HUES64 (cell line): ENCODE measurements around the gene C1orf198.

ENCODE experiments used
- H3K27ac ChIP-seq: 2 replicates; pipeline ENCODE4 v1.7.0; 2013; ENCODE audit warnings: low read depth, low read length, inconsistent platforms
- H3K27me3 ChIP-seq: 2 replicates; pipeline ENCODE4 v1.6.1; 2013; ENCODE audit warnings: mild to moderate bottlenecking, low read length; ENCODE audit not compliant: insufficient read depth
- H3K36me3 ChIP-seq: 2 replicates; pipeline ENCODE4 v1.6.1; 2013; ENCODE audit warnings: mild to moderate bottlenecking, low read length; ENCODE audit not compliant: insufficient read depth
- H3K4me1 ChIP-seq: 2 replicates; pipeline ENCODE4 v1.6.1; 2013; ENCODE audit warnings: mild to moderate bottlenecking, low read length, moderate library complexity; ENCODE audit not compliant: insufficient read depth
- H3K4me3 ChIP-seq: 2 replicates; pipeline ENCODE4 v1.5.1; 2013; ENCODE audit warnings: mild to moderate bottlenecking, low read length, moderate library complexity
- H3K9ac ChIP-seq: 2 replicates; pipeline ENCODE4 v1.6.1; 2013; ENCODE audit warnings: mild to moderate bottlenecking, low read depth, low read length
- H3K9me3 ChIP-seq: 2 replicates; pipeline ENCODE4 v1.6.1; 2013; ENCODE audit warnings: low read depth, low read length; ENCODE audit not compliant: insufficient read depth
- WGBS: fragments of 150-250, 120-280 bp; methylation state at CpG from one replicate; pipeline ENCODE4 v1.1.7; 2013; ENCODE audit warnings: missing lambda C conversion rate; 5-methylcytosine and 5-hydroxymethylcytosine counted together

C1orf198 gene

DNA sequence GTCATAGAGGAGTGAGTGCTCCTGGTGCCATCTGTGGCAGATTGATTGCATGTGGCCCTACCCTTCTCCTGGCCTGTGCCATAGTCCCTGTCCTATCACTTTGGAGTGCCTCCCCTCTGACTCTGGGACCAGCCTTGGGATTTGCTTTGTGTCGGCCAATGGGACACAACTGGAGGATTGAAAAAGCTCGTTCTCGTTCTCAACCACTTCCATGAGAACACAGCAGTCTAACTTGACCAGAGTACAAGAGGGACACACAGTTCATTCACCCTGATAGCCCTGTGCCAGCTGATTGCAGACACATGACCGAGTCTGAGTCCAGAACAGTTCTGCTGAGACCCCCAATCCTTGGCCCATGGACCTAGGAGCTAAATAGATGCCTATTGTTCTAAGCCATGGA is 47.8 kb downstream of the C1orf198 start:
- 91% methylated on average over 4 of the region's 4 CpGs for WGBS
- Histone ChIP-seq H3K9ac (no peak overlapping the region), H3K4me1 (no peaks in the 10 kb centered on the region), H3K27me3 (no peaks in the 10 kb centered on the region), H3K9me3 (no peaks in the 10 kb centered on the region), H3K27ac (no peak overlapping the region), H3K4me3 (no peak overlapping the region), H3K36me3 (no peaks in the 10 kb centered on the region)

GRCh38 chr1:230819976-230820375 is 48.3 kb downstream of the C1orf198 start:
- Histone ChIP-seq H3K9ac (no peak overlapping the region), H3K4me3 (no peak overlapping the region), H3K36me3 (no peaks in the 10 kb centered on the region), H3K27ac (no peak overlapping the region), H3K27me3 (no peaks in the 10 kb centered on the region), H3K9me3 (no peaks in the 10 kb centered on the region), H3K4me1 (no peaks in the 10 kb centered on the region)
- 93% methylated on average over 4 of the region's 4 CpGs for WGBS

DNA sequence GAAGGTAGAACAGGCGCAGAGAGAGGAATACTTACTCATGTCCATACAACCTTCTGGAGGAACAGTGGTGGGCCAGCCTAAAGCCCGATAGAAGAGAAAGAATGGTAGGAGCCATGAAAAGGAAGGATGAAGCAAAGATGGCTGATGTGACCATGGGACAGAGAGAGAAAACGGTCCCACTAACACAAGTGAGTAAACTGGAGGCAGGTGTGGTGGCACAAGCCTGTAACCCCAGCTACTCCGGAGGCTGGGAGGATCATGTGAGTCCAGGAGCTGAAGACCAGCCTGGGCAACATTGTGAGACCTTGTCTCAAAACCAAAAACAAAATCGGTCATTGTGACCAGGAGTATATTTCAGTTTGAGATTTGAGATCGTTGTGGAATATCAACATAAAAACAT is 49.4 kb downstream of the C1orf198 start:
- Histone ChIP-seq H3K9me3 (0 out of 2 replicates have a peak, but pooled peaks cover under 1% of the 10 kb centered on the region), H3K36me3 (no peaks in the 10 kb centered on the region), H3K9ac (no peak overlapping the region), H3K4me1 (no peaks in the 10 kb centered on the region), H3K27ac (no peak overlapping the region), H3K4me3 (no peak overlapping the region), H3K27me3 (no peaks in the 10 kb centered on the region)
- WGBS = 91% methylated on average over 5 of the region's 6 CpGs

DNA sequence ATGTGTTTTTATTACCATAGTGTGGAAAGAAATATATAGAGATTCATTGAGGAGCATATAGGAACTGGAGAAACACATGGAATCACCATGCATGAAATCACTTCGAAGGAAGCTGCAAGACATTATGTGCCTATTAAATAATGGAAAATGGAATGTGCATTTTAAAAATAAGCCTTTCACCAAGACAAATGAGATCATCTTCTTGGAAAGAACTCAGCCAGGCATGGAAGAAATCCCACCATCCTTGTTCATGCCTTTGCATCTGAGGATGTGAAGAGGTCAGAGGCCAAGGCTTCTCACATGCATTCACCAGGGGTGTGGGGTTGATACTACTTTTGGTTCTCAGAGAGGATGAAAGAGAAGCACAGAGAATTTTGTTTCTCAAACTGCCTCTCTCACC is 50.0 kb downstream of the C1orf198 start:
- H3K27me3 ChIP-seq = no peaks in the 10 kb centered on the region
- H3K36me3 ChIP-seq = no peaks in the 10 kb centered on the region
- no peaks in the 10 kb centered on the region for H3K4me1 ChIP-seq
- H3K9ac ChIP-seq = no peak overlapping the region
- no peak overlapping the region for H3K4me3 ChIP-seq
- peaks cover 4% of the 10 kb centered on the region; the same call in 1 of the 2 replicates for H3K9me3 ChIP-seq
- WGBS = 100% methylated on average over 1 of the region's 1 CpG
- H3K27ac ChIP-seq = no peak overlapping the region

DNA sequence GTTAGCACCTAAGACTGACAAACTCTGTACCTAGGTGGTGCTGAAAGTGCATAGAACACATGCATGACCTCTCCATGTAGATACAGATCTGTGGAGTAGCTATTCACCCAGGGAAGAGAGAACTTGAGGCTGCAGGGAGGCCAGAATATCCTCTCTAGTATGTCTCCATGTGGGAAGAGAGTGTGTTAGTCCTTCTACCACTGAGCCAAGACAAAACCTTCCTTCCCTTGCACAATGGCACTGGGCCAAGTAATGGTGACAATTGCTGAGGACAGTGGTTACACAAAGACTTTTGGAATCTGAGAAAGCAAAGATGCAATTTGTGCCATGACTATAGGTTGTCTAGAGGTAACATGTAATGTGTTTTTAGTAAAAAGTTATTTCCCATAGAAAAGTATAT is 52.3 kb downstream of the C1orf198 start:
- Histone ChIP-seq H3K36me3 (no peaks in the 10 kb centered on the region), H3K9me3 (peaks cover 16% of the 10 kb centered on the region; the same call in 1 of the 2 replicates), H3K27me3 (no peaks in the 10 kb centered on the region), H3K9ac (no peak overlapping the region), H3K4me1 (no peaks in the 10 kb centered on the region), H3K4me3 (no peak overlapping the region), H3K27ac (no peak overlapping the region)

GRCh38 chr1:230814949-230815692 is 53.2 kb downstream of the C1orf198 start:
- Histone ChIP-seq H3K4me3 (no peak overlapping the region), H3K9ac (no peak overlapping the region), H3K27ac (no peak overlapping the region), H3K27me3 (no peaks in the 10 kb centered on the region), H3K4me1 (no peaks in the 10 kb centered on the region), H3K9me3 (peaks cover 16% of the 10 kb centered on the region; the same call in 1 of the 2 replicates), H3K36me3 (no peaks in the 10 kb centered on the region)
- 86% methylated on average over 3 of the region's 3 CpGs for WGBS

GRCh38 chr1:230812568-230812967 is 55.8 kb downstream of the C1orf198 start:
- 87% methylated on average over 2 of the region's 2 CpGs for WGBS
- Histone ChIP-seq H3K4me1 (no peaks in the 10 kb centered on the region), H3K27ac (no peak overlapping the region)

DNA sequence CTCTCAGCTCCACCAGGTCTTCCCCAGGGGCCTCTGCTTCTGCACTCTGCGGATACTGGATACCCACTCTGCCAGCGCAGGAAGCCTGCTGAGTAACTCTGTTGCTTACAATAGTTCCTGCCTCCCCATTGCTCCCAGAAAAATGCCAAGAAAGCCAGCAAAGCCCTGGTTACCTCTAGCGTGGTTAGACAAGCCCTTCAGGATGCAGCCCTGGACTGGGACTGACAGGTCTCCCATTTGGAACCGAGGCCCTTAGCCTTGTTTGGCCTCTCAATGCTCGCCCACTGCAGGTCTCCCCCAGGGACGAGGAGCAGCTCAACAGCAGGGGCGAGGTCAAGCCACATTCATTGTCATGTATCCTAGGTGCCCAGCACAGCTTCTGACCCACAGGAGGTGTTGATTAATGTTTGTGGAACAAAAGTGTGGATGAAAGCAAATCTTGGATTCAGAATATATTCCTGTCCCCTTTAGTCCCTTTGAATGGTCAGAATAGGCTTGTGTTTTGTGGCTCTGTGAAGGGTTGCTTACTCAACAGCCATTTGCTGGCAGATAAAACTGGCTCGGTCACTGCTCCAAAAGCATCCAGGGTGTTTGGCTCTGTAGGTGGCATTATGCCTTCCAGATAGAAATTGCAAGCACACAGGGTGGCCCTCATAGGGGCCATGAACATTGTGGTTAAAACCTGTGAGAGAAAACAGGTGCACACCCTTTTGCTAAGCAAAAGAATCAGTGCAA is 58.9 kb downstream of the C1orf198 start:
- no peaks in the 10 kb centered on the region for H3K4me1 ChIP-seq
- no peaks in the 10 kb centered on the region for H3K27me3 ChIP-seq
- H3K9ac ChIP-seq = no peak overlapping the region
- H3K9me3 ChIP-seq = peaks cover 16% of the 10 kb centered on the region; the same call in 1 of the 2 replicates
- H3K36me3 ChIP-seq = no peaks in the 10 kb centered on the region
- no peak overlapping the region for H3K4me3 ChIP-seq
- H3K27ac ChIP-seq = no peak overlapping the region
- WGBS = 87% methylated on average over 8 of the region's 8 CpGs

More at GRCh38 chr1:230812568-230812967, 55.8 kb downstream of the C1orf198 start:
- Histone ChIP-seq H3K36me3 (no peaks in the 10 kb centered on the region), H3K4me3 (no peak overlapping the region), H3K9me3 (peaks cover 16% of the 10 kb centered on the region; the same call in 1 of the 2 replicates), H3K9ac (no peak overlapping the region), H3K27me3 (no peaks in the 10 kb centered on the region)

DNA sequence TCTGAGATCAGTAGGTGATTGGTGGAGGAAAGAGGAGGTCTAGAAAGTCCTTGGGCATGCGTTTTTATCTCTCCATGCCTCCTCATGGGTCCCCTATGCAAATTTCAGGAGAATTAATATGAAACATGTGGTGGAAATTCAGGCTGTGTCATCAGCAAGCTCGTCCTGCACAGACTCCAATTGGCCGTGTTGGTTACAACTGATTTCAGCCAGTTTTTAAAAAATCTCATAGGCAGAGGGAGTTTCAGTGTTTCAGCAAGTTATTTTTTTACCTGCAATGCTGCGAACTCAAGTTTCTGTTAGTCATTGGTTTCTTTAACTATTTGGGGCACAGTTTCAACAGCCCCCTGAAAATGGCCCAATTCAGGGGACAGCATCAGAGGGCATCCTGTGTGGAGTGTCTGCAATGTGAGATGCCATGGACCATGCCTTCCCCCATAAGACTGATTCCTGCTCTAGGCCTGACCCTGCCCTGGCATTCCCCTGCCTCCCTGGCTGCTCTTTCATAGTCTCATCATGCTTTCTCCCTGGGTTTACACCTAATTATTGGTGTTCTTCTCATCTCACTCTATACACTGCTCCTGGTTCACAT is 59.9 kb downstream of the C1orf198 start:
- H3K9ac ChIP-seq = no peak overlapping the region
- peaks cover 12% of the 10 kb centered on the region; the same call in 1 of the 2 replicates for H3K9me3 ChIP-seq
- H3K4me3 ChIP-seq = no peak overlapping the region
- H3K4me1 ChIP-seq = no peaks in the 10 kb centered on the region
- H3K36me3 ChIP-seq = no peaks in the 10 kb centered on the region
- no peaks in the 10 kb centered on the region for H3K27me3 ChIP-seq
- 92% methylated on average over 4 of the region's 4 CpGs for WGBS
- no peak overlapping the region for H3K27ac ChIP-seq

DNA sequence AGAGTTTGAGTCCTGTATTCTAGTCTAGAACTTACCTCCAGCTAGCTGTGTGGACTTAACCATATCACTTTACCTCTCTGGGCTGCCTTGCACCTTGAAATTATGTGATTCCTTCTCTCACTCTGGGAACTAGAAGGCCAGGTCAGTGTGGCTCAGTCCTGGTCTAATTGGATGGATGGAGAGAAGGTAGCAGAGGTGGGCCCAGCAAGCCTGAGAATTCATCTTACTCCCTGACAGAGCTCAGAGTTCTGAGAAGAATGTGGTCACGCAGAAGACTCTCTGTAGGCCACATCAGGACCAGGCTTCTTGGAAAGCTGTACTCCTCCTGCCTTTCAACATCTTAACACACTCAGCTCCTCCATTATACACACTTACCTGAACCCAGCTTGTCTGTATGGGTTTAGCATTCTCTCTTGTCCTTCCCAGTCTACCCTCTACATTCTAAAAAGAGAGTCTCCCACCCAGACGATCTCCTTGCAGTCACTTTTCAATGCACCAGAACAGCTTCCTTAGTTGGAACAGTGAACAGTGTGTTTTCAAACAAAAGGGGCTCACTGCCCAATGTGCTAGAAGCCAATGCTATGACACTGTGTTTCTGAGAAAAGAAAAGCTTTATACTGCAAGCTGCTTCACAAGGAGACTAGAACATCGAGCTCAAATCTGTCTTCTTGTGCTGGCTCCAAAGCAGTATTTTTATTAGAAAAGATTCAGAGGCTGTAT is 60.6 kb downstream of the C1orf198 start:
- Histone ChIP-seq H3K9me3 (peaks cover 5% of the 10 kb centered on the region; the same call in 1 of the 2 replicates), H3K27ac (no peak overlapping the region), H3K36me3 (no peaks in the 10 kb centered on the region), H3K4me1 (no peaks in the 10 kb centered on the region), H3K9ac (no peak overlapping the region), H3K4me3 (no peak overlapping the region), H3K27me3 (no peaks in the 10 kb centered on the region)
- WGBS = 92% methylated on average over 3 of the region's 3 CpGs

GRCh38 chr1:230807029-230807428 is 61.3 kb downstream of the C1orf198 start:
- H3K9ac ChIP-seq = no peak overlapping the region
- no peaks in the 10 kb centered on the region for H3K36me3 ChIP-seq
- H3K27me3 ChIP-seq = no peaks in the 10 kb centered on the region
- H3K4me1 ChIP-seq = no peaks in the 10 kb centered on the region
- no peak overlapping the region for H3K27ac ChIP-seq
- no peaks in the 10 kb centered on the region for H3K9me3 ChIP-seq
- H3K4me3 ChIP-seq = no peak overlapping the region
- WGBS = 97% methylated on average over 5 of the region's 5 CpGs
